HFFc6 (cell line): ENCODE results near the gene NCOR1. TPM values are rescaled to one million over a fixed set of nuclear protein-coding genes. Genes with fewer than 3 reads are reported as not detected.

Experiments
- DNase-seq: peaks from one replicate; pipeline ENCODE4 v3.0.0-alpha.2; 2018
- H3K27ac Mint-ChIP-seq: 2 replicates; pipeline ENCODE4 v1.8.0; 2020; ENCODE audit warnings: mild to moderate bottlenecking, mixed read lengths
- H3K27me3 Mint-ChIP-seq: 2 replicates; pipeline ENCODE4 v1.8.0; 2021; ENCODE audit warnings: mild to moderate bottlenecking, moderate library complexity, mixed read lengths; ENCODE audit not compliant: insufficient read depth
- H3K36me3 Mint-ChIP-seq: 2 replicates; pipeline ENCODE4 v1.8.0; 2021; ENCODE audit warnings: low read depth, mixed read lengths
- H3K4me1 Mint-ChIP-seq: 2 replicates; pipeline ENCODE4 v1.8.0; 2020; ENCODE audit warnings: low read depth, mixed read lengths
- H3K4me3 Mint-ChIP-seq: 2 replicates; pipeline ENCODE4 v1.8.0; 2020; ENCODE audit warnings: mild to moderate bottlenecking, moderate library complexity, mixed read lengths
- H3K9me3 Mint-ChIP-seq: 2 replicates; pipeline ENCODE4 v1.8.0; 2020; ENCODE audit warnings: mild to moderate bottlenecking, mixed read lengths
- CTCF ChIP-seq: fragments of 200-600 bp; sonication (generic); IDR thresholded peaks from 2 replicates; pipeline ENCODE4 v1.5.0; 2021; ENCODE audit warnings: antibody characterized with exemption, mild to moderate bottlenecking
- total RNA-seq, 6 experiments: library from RNA; stranded (reverse); fragmentation: NEBNext Ultra II Directional; extraction: Animal tissue kit (Norgen Biotek cat#: 25700); gene quantifications; 2 replicates in 1 of 6; 3 replicates in 5 of 6; pipeline ENCODE4 v1.2.3, GENCODE V29; 2021

NCOR1 gene
- total RNA-seq, 6 experiments from 2014 or later: 103 to 115 (median 111) TPM

- DNase-seq: no peak
- TF ChIP-seq CTCF: no peak
- Mint-ChIP-seq H3K9me3 (no peaks in the 10 kb centered on the region), H3K27ac (no peak overlapping the region), H3K36me3 (peaks cover 25% of the 10 kb centered on the region), H3K27me3 (peaks cover 1% of the 10 kb centered on the region; the same call in 1 of the 2 replicates), H3K4me1 (no peaks in the 10 kb centered on the region), H3K4me3 (no peak overlapping the region)
Observed at GRCh38 chr17:16108386-16108785, 106.9 kb downstream of the NCOR1 start.

GRCh38 chr17:16107165-16107770 lies 108.1 kb downstream of the NCOR1 start:
- TF ChIP-seq CTCF: no peak
- Mint-ChIP-seq H3K27me3 (peaks cover 1% of the 10 kb centered on the region; the same call in 1 of the 2 replicates), H3K27ac (no peak overlapping the region), H3K9me3 (no peaks in the 10 kb centered on the region), H3K36me3 (peaks cover 21% of the 10 kb centered on the region), H3K4me3 (no peak overlapping the region), H3K4me1 (no peaks in the 10 kb centered on the region)
- no peak for DNase-seq

- DNase-seq: no peak
- Mint-ChIP-seq H3K9me3 (no peaks in the 10 kb centered on the region), H3K4me3 (no peak overlapping the region), H3K27me3 (no peaks in the 10 kb centered on the region), H3K4me1 (no peaks in the 10 kb centered on the region), H3K36me3 (peaks cover 22% of the 10 kb centered on the region), H3K27ac (no peak overlapping the region)
- no peak for TF ChIP-seq CTCF
Observed at GRCh38 chr17:16106161-16106891, 109.0 kb downstream of the NCOR1 start.

- DNase-seq: no peak
Observed at GRCh38 chr17:16104189-16104588, 111.1 kb downstream of the NCOR1 start.

GRCh38 chr17:16101440-16101839 lies 113.9 kb downstream of the NCOR1 start:
- Mint-ChIP-seq H3K36me3 (peaks cover 37% of the 10 kb centered on the region), H3K9me3 (no peaks in the 10 kb centered on the region), H3K27ac (no peak overlapping the region), H3K27me3 (no peaks in the 10 kb centered on the region; the same call in 1 of the 2 replicates), H3K4me3 (no peak overlapping the region), H3K4me1 (no peaks in the 10 kb centered on the region)
- no peak for DNase-seq
- TF ChIP-seq CTCF: no peak

More at GRCh38 chr17:16104189-16104588, 111.1 kb downstream of the NCOR1 start:
- TF ChIP-seq CTCF: no peak
- no peaks in the 10 kb centered on the region for H3K4me1 Mint-ChIP-seq
- no peaks in the 10 kb centered on the region for H3K9me3 Mint-ChIP-seq
- H3K36me3 Mint-ChIP-seq: peaks cover 23% of the 10 kb centered on the region
- no peak overlapping the region for H3K27ac Mint-ChIP-seq
- no peaks in the 10 kb centered on the region for H3K27me3 Mint-ChIP-seq
- H3K4me3 Mint-ChIP-seq: no peak overlapping the region
